IMR-90 (cell line): ENCODE results near the gene GAMT. TPM values are rescaled to one million over a fixed set of nuclear protein-coding genes. Genes with fewer than 3 reads are reported as not detected.

ENCODE experiments used
- ATAC-seq: fragments of 200-7000 bp; cut with Tn5 transposase; 2 replicates; pipeline ENCODE4 v1.9.1; 2020; ENCODE audit warnings: low read depth, mild to moderate bottlenecking, moderate library complexity
- BruUV-seq: library from RNA; stranded (reverse); fragments of 400-500 nt; replicated peaks from 2 replicates; lab custom pipeline; 2021; lab: Mats Ljungman, UMichigan
- CTCF ChIA-PET: fragments of 300-600 bp; formaldehyde crosslinking; extraction: SDS; loops from one replicate; lab custom pipeline; 2021; ENCODE audit warnings: antibody characterized with exemption; lab: Yijun Ruan, JAX
- POLR2A ChIA-PET: fragments of 300-600 bp; sonication (Branson Sonifier 250); formaldehyde crosslinking; loops from one replicate; lab custom pipeline; 2022; ENCODE audit warnings: antibody characterized with exemption; ENCODE audit not compliant: unreplicated experiment; lab: Charles Lee
- DNase-seq: peaks from one replicate; pipeline ENCODE4 v3.0.0; 2013
- H2AFZ ChIP-seq: replicated peaks from 2 replicates; pipeline ENCODE3; 2013; ENCODE audit warnings: low read length, mild to moderate bottlenecking; ENCODE audit not compliant: poor library complexity
- H2AK5ac ChIP-seq: 2 replicates; pipeline ENCODE4 v1.6.1; 2013; ENCODE audit warnings: low read depth, low read length, inconsistent platforms
- H2AK9ac ChIP-seq: replicated peaks from 2 replicates; pipeline ENCODE3; 2013; ENCODE audit warnings: mild to moderate bottlenecking, low read depth, low read length, moderate library complexity; ENCODE audit not compliant: poor library complexity
- H2BK120ac ChIP-seq: 2 replicates; pipeline ENCODE4 v1.6.1; 2013; ENCODE audit warnings: low read depth, low read length, inconsistent platforms
- H2BK15ac ChIP-seq: 3 replicates; pipeline ENCODE4 v1.6.1; 2013; ENCODE audit warnings: low read depth, low read length, inconsistent platforms
- H2BK20ac ChIP-seq: 2 replicates; pipeline ENCODE4 v1.6.1; 2013; ENCODE audit warnings: low read depth, mild to moderate bottlenecking, inconsistent platforms, low read length, moderate library complexity
- H2BK5ac ChIP-seq: 2 replicates; pipeline ENCODE4 v1.6.1; 2013; ENCODE audit warnings: mild to moderate bottlenecking, low read depth, low read length, inconsistent platforms; ENCODE audit not compliant: poor library complexity, severe bottlenecking
- H3K14ac ChIP-seq: replicated peaks from 2 replicates; pipeline ENCODE4 v1.6.1; 2013; ENCODE audit warnings: low read depth, low read length, inconsistent platforms
- H3K18ac ChIP-seq: 2 replicates; pipeline ENCODE4 v1.6.1; 2013; ENCODE audit warnings: low read depth, low read length, control low read depth
- H3K23ac ChIP-seq: 2 replicates; pipeline ENCODE4 v1.6.1; 2013; ENCODE audit warnings: low read depth, low read length, inconsistent platforms
- H3K27ac ChIP-seq: 2 replicates; pipeline ENCODE4 v1.5.1; 2013; ENCODE audit warnings: mild to moderate bottlenecking, control low read depth, low read length; ENCODE audit not compliant: insufficient read depth
- H3K27me3 ChIP-seq: 2 replicates; pipeline ENCODE4 v1.6.1; 2013; ENCODE audit warnings: low read length; ENCODE audit not compliant: control insufficient read depth, insufficient read depth
- H3K36me3 ChIP-seq: 2 replicates; pipeline ENCODE4 v1.6.1; 2013; ENCODE audit warnings: low read length, mixed read lengths; ENCODE audit not compliant: control insufficient read depth, insufficient read depth
- H3K4ac ChIP-seq: 2 replicates; pipeline ENCODE4 v1.6.1; 2013; ENCODE audit warnings: low read depth, low read length, inconsistent platforms
- H3K4me1 ChIP-seq: 2 replicates; pipeline ENCODE4 v1.6.1; 2013; ENCODE audit warnings: low read length, mixed read lengths; ENCODE audit not compliant: control insufficient read depth, insufficient read depth
- H3K4me2 ChIP-seq: 2 replicates; pipeline ENCODE4 v1.6.1; 2013; ENCODE audit warnings: low read depth, mild to moderate bottlenecking, control low read depth, low read length, moderate library complexity
- H3K4me3 ChIP-seq: 2 replicates; pipeline ENCODE4 v1.5.1; 2013; ENCODE audit warnings: low read depth, mild to moderate bottlenecking, control low read depth, low read length, moderate library complexity; ENCODE audit not compliant: insufficient read depth
- H3K56ac ChIP-seq: 2 replicates; pipeline ENCODE4 v1.6.1; 2013; ENCODE audit warnings: low read length, inconsistent platforms; ENCODE audit not compliant: insufficient read depth; ENCODE audit errors: extremely low read depth
- H3K79me1 ChIP-seq, 2 experiments: 2 replicates each; pipeline ENCODE4 v1.6.1; 2013; ENCODE audit warnings: low read length in 2 of 2, inconsistent platforms in 1 of 2, low read depth in 1 of 2
- H3K9ac ChIP-seq: 2 replicates; pipeline ENCODE4 v1.6.1; 2013; ENCODE audit warnings: low read depth, low read length, control low read depth
- H3K9me1 ChIP-seq: 2 replicates; pipeline ENCODE4 v1.6.1; 2013; ENCODE audit warnings: low read length, inconsistent platforms; ENCODE audit not compliant: insufficient read depth
- H3K9me3 ChIP-seq: 2 replicates; pipeline ENCODE4 v1.6.1; 2013; ENCODE audit warnings: low read length; ENCODE audit not compliant: control insufficient read depth, insufficient read depth
- H4K20me1 ChIP-seq: 2 replicates; pipeline ENCODE4 v1.6.1; 2013; ENCODE audit warnings: low read length, inconsistent platforms; ENCODE audit not compliant: insufficient read depth
- H4K5ac ChIP-seq: 2 replicates; pipeline ENCODE4 v1.6.1; 2013; ENCODE audit warnings: mild to moderate bottlenecking, low read depth, low read length, control low read depth
- H4K8ac ChIP-seq, 2 experiments: 2 replicates each; pipeline ENCODE4 v1.6.1; 2013; ENCODE audit warnings: low read depth in 2 of 2, low read length in 2 of 2, control low read depth in 1 of 2, inconsistent platforms in 1 of 2
- H4K91ac ChIP-seq: 2 replicates; pipeline ENCODE4 v1.6.1; 2013; ENCODE audit warnings: low read depth, low read length, inconsistent platforms; ENCODE audit not compliant: insufficient read depth
- BHLHE40 ChIP-seq: fragments of 150-350 bp; IDR thresholded peaks from 2 replicates; pipeline ENCODE4 v1.6.1; 2016; ENCODE audit warnings: mild to moderate bottlenecking, low read depth, low read length
- FOS ChIP-seq: fragments of 150-350 bp; IDR thresholded peaks from 2 replicates; pipeline ENCODE4 v1.6.1; 2016; ENCODE audit warnings: low read depth, low read length
- MXI1 ChIP-seq: IDR thresholded peaks from 2 replicates; pipeline ENCODE4 v1.6.1; 2012; ENCODE audit warnings: low read depth, mild to moderate bottlenecking, low read length, moderate library complexity, borderline replicate concordance
- RAD21 ChIP-seq: IDR thresholded peaks from 2 replicates; pipeline ENCODE4 v1.6.1; 2012; ENCODE audit warnings: low read length, improper control_type of control experiment
- RCOR1 ChIP-seq: IDR thresholded peaks from 2 replicates; pipeline ENCODE4 v1.6.1; 2012; ENCODE audit warnings: mild to moderate bottlenecking, low read length, improper control_type of control experiment; ENCODE audit not compliant: insufficient replicate concordance
- RFX5 ChIP-seq: IDR thresholded peaks from 2 replicates; pipeline ENCODE4 v1.8.0; 2012; ENCODE audit warnings: low read depth, mild to moderate bottlenecking, low read length, moderate library complexity
- SMC3 ChIP-seq: fragments of 150-350 bp; IDR thresholded peaks from 2 replicates; pipeline ENCODE4 v1.6.1; 2016; ENCODE audit warnings: low read depth, mild to moderate bottlenecking, antibody characterized with exemption, low read length, moderate library complexity
- WGBS, 2 experiments: methylation state at CpG; one replicate each; pipeline versions ENCODE4 v1.1.5 to v1.1.7; 2013; ENCODE audit warnings: missing lambda C conversion rate in 2 of 2; ENCODE audit not compliant: insufficient read length in 1 of 2; ENCODE audit errors: extremely low coverage in 2 of 2; 5-methylcytosine and 5-hydroxymethylcytosine counted together
- dilution Hi-C: fragments of 300-500 bp; cut with HindIII; formaldehyde crosslinking; loops from one replicate; pipeline ENCODE4 v1.14.3; 2018; ENCODE audit warnings: low sequenced_read_pairs; ENCODE audit not compliant: unreplicated experiment
- in situ Hi-C: fragments of 300-500 bp; cut with MboI; formaldehyde crosslinking; loops from 3 replicates; pipeline ENCODE4 v1.14.3; 2019; ENCODE audit warnings: low sequenced_read_pairs, inconsistent platforms, mixed read lengths
- intact Hi-C: fragments of 100-400 bp; cut with micrococcal nuclease; formaldehyde crosslinking; loops from 2 replicates; pipeline ENCODE4 v1.10.0; 2022
- polyA plus RNA-seq, 3 experiments: library from polyadenylated mRNA; depleted of rRNA; stranded (reverse); fragments of >200 nt; gene quantifications; 2 replicates each; pipeline ENCODE4 v1.2.3, GENCODE V29; 2012; ENCODE audit warnings: low replicate concordance in 1 of 3
- total RNA-seq: library from RNA; depleted of rRNA; stranded (reverse); fragments of >200 nt; gene quantifications from 2 replicates; pipeline ENCODE4 v1.2.3, GENCODE V29; 2012

The GAMT gene
- total and polyA plus RNA-seq, 2 of the 4 experiments (the other 2 are of a cell fraction) = 22.8 to 51.8 TPM

- Histone ChIP-seq H3K27ac (no peak overlapping the region), H3K18ac (no peak overlapping the region), H2AK9ac (no peak overlapping the region), H2BK15ac (no peak overlapping the region), H3K9ac (no peak overlapping the region), H4K5ac (no peak overlapping the region), H3K23ac (no peak overlapping the region), H2BK20ac (no peak overlapping the region), H2BK120ac (no peak overlapping the region), H3K56ac (no peak overlapping the region), H4K20me1 (no peaks in the 10 kb centered on the region; the same call in 1 of the 2 replicates), H3K27me3 (no peaks in the 10 kb centered on the region), H3K9me3 (no peaks in the 10 kb centered on the region), H3K14ac (no peak overlapping the region), H2AK5ac (no peak overlapping the region), H3K36me3 (peaks cover 62% of the 10 kb centered on the region), H3K4me1 (peaks cover under 1% of the 10 kb centered on the region; the same call in 1 of the 2 replicates), H2AFZ (no peak overlapping the region), H3K9me1 (peaks cover 4% of the 10 kb centered on the region), H3K4me2 (no peak overlapping the region), H4K91ac (no peak overlapping the region), H2BK5ac (no peak overlapping the region), H3K4me3 (no peak overlapping the region), H4K8ac (no peak overlapping the region), H3K79me1 (peaks cover 2 to 32% of the 10 kb centered on the region in 2 experiments), H3K4ac (no peak overlapping the region)
- DNase-seq = no peak
- intact Hi-C loops = no loop called here
- ATAC-seq = no peak
- no TSS peak for BruUV-seq
- TF ChIP-seq RCOR1 (no peak), MXI1 (no peak), SMC3 (no peak), RAD21 (no peak), FOS (no peak), BHLHE40 (no peak), RFX5 (no peak)
- CTCF ChIA-PET = no interaction called here
- dilution Hi-C loops = no loop called here
- in situ Hi-C loops = no loop called here
- WGBS, 2 experiments = 85% methylated on average over 26 of the region's 35 CpGs; no CpG with 5 or more reads in 1 of the 2 experiments
- POLR2A ChIA-PET = no interaction called here
Observed at GRCh38 chr19:1366899-1367870, 34.2 kb downstream of the GAMT start.
